GM19239 (cell line): ENCODE results near the gene INTS11.
A peak's percentile ranks its signal among the peaks of the same experiment; 100 is the strongest.
"Not testable (repeated sequence)": the region's sequence is repeated elsewhere in the genome, so short reads cannot be mapped to it uniquely, and the experiment has no call there.

ENCODE experiments used
- DNase-seq: peaks from one replicate; pipeline ENCODE4 v3.0.0; 2011; ENCODE audit warnings: low spot score; ENCODE audit not compliant: insufficient read length
- FAIRE-seq: peaks from 2 replicates; lab custom pipeline; 2011; peaks lifted over from hg19 to GRCh38; lab: Jason Lieb, UNC

The INTS11 gene

GRCh38 chr1:1316199-1316598 lies 8.3 kb downstream of the INTS11 start:
- not testable (repeated sequence) for FAIRE-seq, DNase-seq

- DNase-seq (no peak), FAIRE-seq (no peak)
Observed at GRCh38 chr1:1315435-1315954, 9.0 kb downstream of the INTS11 start.

DNA sequence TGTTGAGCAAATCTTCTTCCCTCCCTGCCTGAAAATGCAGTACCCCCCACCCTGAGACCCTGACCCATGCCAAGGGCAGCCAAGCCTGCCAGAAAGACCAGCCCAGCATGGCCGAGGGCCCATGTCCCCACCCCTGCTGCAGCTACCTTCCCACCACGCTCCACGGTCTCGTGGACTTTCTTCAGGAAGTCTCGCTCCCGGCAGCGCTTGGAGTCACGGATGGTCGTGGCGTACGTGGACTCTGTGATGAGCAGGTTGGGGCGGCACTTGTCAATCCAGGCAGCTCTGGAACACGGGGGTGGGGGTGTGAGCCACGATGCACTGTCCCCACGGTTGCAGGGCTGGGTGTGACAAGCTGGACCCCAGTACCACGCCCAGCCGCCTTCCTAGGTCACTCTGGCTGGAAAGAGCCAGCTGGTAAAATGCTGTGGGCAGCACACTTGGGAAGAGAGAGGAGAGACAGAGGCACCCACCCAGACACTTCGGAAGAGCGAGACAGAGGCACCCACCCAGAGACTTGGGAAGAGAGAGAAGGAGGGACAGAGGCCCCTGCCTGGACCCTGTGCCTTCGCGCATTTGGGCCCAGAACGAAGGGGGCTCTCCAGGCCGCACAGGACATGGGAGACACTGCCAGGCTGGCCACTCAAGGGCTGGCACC lies 9.7 kb downstream of the INTS11 start:
- FAIRE-seq = no peak
- no peak for DNase-seq

DNA sequence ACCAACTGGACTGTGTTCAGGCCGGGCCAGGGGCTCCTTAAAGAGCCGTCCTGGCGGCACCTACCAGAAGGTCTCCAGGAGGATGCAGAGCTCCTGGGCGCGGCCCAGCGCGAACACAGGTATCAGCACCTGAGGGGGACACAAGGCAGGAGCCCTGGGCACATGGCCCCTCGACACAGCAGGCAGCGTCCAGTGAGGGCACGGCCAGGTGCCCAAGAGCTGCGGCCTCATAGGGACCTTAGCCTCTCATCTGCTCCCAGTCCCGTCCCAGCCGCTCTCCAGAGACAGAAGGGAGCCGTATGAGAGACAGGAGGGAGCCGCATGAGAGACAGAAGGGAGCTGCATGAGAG lies 10.2 kb downstream of the INTS11 start:
- DNase-seq (no peak), FAIRE-seq (no peak)

DNA sequence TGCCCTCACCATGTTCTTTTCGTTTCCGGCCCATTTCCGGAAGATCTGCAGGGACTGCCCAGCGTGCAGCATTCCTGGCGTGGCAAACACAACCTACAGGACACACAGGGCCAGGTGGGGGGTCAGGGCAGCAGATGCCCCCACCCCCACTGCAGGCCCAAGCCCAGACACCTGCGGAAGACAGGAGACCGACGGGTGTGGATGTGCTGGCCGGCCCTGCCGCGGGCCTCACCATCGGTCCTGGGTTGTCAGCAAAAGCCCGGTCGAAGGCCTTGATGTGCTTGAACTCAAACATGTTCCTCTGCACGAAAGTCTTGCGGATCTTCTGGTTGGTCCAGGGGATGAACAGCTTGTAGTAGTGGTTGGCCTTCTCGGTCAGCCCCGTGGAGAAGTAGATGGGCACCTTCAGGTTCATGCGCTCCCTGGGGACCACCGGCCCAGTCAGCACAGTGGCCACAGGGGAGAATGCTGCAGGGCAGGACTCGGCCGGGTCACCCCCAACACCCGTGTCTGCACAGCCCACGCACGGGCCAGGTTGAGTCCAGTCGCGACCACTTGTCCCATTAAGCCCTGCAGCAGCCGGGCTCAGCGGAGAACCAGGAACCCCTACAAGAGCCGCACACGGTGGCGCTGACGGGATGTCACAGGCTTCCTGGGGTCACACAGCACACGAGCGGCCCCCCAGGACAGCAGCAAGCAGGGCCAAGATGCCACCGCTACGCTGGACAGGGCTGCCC lies 10.8 kb downstream of the INTS11 start:
- no peak for DNase-seq
- FAIRE-seq = no peak

GRCh38 chr1:1312450-1313314 lies 11.8 kb downstream of the INTS11 start:
- no peak for FAIRE-seq
- no peak for DNase-seq

- no peak for DNase-seq
- no peak for FAIRE-seq
Observed at GRCh38 chr1:1311107-1312104, 13.1 kb downstream of the INTS11 start.

GRCh38 chr1:1310476-1311053 lies 13.9 kb downstream of the INTS11 start:
- DNase-seq (no peak), FAIRE-seq (no peak)

GRCh38 chr1:1310109-1310385 lies 14.4 kb downstream of the INTS11 start:
- DNase-seq (no peak), FAIRE-seq (no peak)

GRCh38 chr1:1309251-1310108 lies 15.0 kb downstream of the INTS11 start:
- FAIRE-seq = no peak

GRCh38 chr1:1308756-1309250 lies 15.7 kb downstream of the INTS11 start:
- no peak for DNase-seq
- no peak for FAIRE-seq

More at GRCh38 chr1:1309251-1310108, 15.0 kb downstream of the INTS11 start:
- no peak for DNase-seq

- FAIRE-seq = peak; percentile 87
Observed at GRCh38 chr1:1307923-1308755, 16.3 kb downstream of the INTS11 start, which contains the start of the genes ACAP3 and PUSL1. TSS of gene ACAP3 (minus strand) at chr1:1307930. CDS start at chr1:1307815, 115 bp downstream. TSS of gene PUSL1 (plus strand) at chr1:1308597. CDS start at chr1:1308644, 47 bp downstream.

GRCh38 chr1:1307261-1307922 lies 17.1 kb downstream of the INTS11 start:
- DNase-seq = no peak
- FAIRE-seq = no peak

More at GRCh38 chr1:1307923-1308755, 16.3 kb downstream of the INTS11 start, which contains the start of the genes ACAP3 and PUSL1:
- DNase-seq = peak; percentile 99

DNA sequence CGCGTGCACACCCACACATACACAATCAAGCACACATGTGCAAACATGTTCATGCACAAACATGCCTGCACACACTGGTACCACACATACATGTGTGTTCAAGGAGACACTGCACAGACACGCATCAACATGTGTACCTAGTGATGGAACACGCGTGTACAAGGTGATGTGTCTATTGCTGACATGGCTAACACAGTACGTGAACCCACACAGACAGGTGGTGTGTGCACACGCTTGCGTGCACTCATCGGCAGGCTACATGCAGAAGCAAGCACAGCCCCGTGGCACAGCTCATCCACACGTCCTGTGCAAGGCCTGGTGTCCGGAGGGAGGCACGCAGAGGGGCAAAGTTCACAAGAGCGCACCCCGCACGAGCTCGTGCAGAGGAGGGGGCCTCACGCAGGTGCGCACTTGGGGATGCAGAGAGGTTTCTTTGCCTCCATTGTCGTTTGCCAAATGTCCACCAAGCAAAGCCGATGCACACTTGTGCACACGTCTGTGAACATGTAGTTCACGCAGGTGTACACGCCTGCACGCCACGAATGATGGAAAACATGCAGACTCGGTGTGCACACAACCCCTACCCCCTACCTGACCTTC lies 17.7 kb downstream of the INTS11 start:
- FAIRE-seq (no peak), DNase-seq (no peak)

GRCh38 chr1:1306070-1306660 lies 18.3 kb downstream of the INTS11 start:
- peak; percentile 51 for FAIRE-seq
- no peak for DNase-seq
